H1 (cell line): ENCODE results near the gene POU2F1. TPM values are rescaled to one million over a fixed set of nuclear protein-coding genes. Genes with fewer than 3 reads are reported as not detected.

Experiments used
- CBX5 ChIP-seq: fragments of 300-800, 300-1000 bp; sonication (generic); IDR thresholded peaks from 2 replicates; pipeline ENCODE4 v1.7.1; 2016; ENCODE audit warnings: antibody characterized with exemption, low read length, low read depth
- CHD7 ChIP-seq: fragments of 300-600 bp; sonication (generic); IDR thresholded peaks from 2 replicates; pipeline ENCODE4 v1.7.1; 2012; ENCODE audit warnings: low read length, moderate library complexity, mild to moderate bottlenecking, inconsistent platforms; ENCODE audit not compliant: insufficient replicate concordance
- CTCF ChIP-seq, 3 experiments: IDR thresholded peaks; 1 replicate in 2 of 3; 2 replicates in 1 of 3; pipeline versions ENCODE4 v1.5.1 to v1.6.1; 2011; ENCODE audit warnings: low read length in 3 of 3, mild to moderate bottlenecking in 3 of 3, inconsistent platforms in 2 of 3, low read depth in 1 of 3, moderate library complexity in 1 of 3; ENCODE audit not compliant: insufficient read depth in 1 of 3; ENCODE audit errors: control extremely low read depth in 1 of 3
- FOSL1 ChIP-seq: IDR thresholded peaks from 2 replicates; pipeline ENCODE4 v1.6.1; 2011; ENCODE audit warnings: mild to moderate bottlenecking, low read depth, low read length, moderate library complexity; ENCODE audit not compliant: insufficient read depth
- NANOG ChIP-seq: IDR thresholded peaks from 2 replicates; pipeline ENCODE4 v1.6.1; 2011; ENCODE audit warnings: low read length, low read depth, mild to moderate bottlenecking, inconsistent platforms; ENCODE audit not compliant: insufficient read depth, poor library complexity, severe bottlenecking
- PHF8 ChIP-seq: fragments of 200-600 bp; sonication (generic); conservative IDR thresholded peaks from 2 replicates; pipeline ENCODE4 v1.7.1; 2012; ENCODE audit warnings: low read depth, mild to moderate bottlenecking, inconsistent platforms, low read length, moderate library complexity
- RBBP5 ChIP-seq: IDR thresholded peaks from 2 replicates; pipeline ENCODE4 v1.7.1; 2012; ENCODE audit warnings: low read depth, mild to moderate bottlenecking, inconsistent platforms, low read length, moderate library complexity, borderline replicate concordance
- RFX5 ChIP-seq: IDR thresholded peaks from 2 replicates; pipeline ENCODE4 v1.6.1; 2011; ENCODE audit warnings: low read depth, low read length, improper control_type of control experiment, borderline replicate concordance
- TAF1 ChIP-seq: IDR thresholded peaks from 2 replicates; pipeline ENCODE4 v1.6.1; 2011; ENCODE audit warnings: mild to moderate bottlenecking, low read depth, low read length
- polyA plus RNA-seq, 7 experiments: library from polyadenylated mRNA; depleted of rRNA in 3 of 7; stranded (reverse) in 5 of 7; unstranded in 2 of 7; fragments of >200 nt in 5 of 7; fragments of 200-250 nt in 2 of 7; gene quantifications; 1 replicate in 5 of 7; 2 replicates in 1 of 7; 4 replicates in 1 of 7; pipeline versions ENCODE4 v1.2.1 to v1.2.3, GENCODE V29; 2011 to 2013; ENCODE audit warnings: missing spikeins in 2 of 7, mixed read lengths in 2 of 7
- total RNA-seq: library from RNA; stranded (reverse); fragmentation: NEBNext Ultra II Directional; extraction: Animal tissue kit (Norgen Biotek cat#: 25700); gene quantifications from 2 replicates; pipeline ENCODE4 v1.2.1, GENCODE V29; 2021

The POU2F1 gene
- total and polyA plus RNA-seq, 2 of the 8 experiments (the other 6 are each of a cell fraction or from before 2014, with no cell fraction given), result 37.0 to 57.2 TPM

GRCh38 chr1:167369933-167370332 lies 149.2 kb downstream of the POU2F1 start (continued):
- TF ChIP-seq CHD7 (no peak), CBX5 (no peak), PHF8 (no peak), RBBP5 (no peak), TAF1 (no peak), NANOG (no peak), RFX5 (no peak), FOSL1 (no peak), CTCF (IDR thresholded peaks at IDR 0.05; ENCODE audit: control extremely low read depth in 1 of 3, insufficient read depth in 1 of 3, low read depth in 1 of 3, low read length in 3 of 3) (no peak)
